ENCODE measurements around the gene MISP3. TPM values are rescaled to one million over a fixed set of nuclear protein-coding genes. Genes with fewer than 3 reads are reported as not detected.
A peak's percentile ranks its signal among the peaks of the same experiment; 100 is the strongest.

Gene MISP3
- total and polyA plus RNA-seq, 9 of the 15 experiments (the other 6 are each of a cell fraction or from before 2014, with no cell fraction given) = 0.25 to 5.6 (median 1.6) TPM

DNA sequence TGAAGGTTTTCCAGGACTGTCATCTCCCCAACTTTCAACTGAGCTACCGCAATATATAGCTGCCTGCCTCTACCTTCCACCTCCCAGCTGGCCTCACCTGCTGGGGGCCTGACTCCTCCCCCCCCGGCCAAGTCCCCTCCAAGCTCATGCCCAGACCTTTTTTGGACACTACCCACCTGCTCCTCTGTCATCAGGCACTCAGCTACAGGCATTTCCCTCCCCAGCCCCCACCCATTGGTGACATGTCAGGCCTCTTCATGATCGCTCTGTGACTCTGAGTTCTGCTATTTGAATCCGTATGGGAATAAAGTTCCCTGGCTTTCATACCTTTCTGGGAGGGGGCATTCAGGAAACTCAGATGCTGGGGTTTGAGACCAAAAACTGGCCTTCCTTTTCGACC lies 43.2 kb downstream of the MISP3 start (continued):
- TF ChIP-seq TSHZ1 (CRISPR knock-in tag; IDR thresholded peaks at IDR 0.05) = no peak
- TF ChIP-seq HEY1 (CRISPR knock-in tag; IDR thresholded peaks at IDR 0.05; ENCODE audit: borderline replicate concordance) = no peak
- no peak for TF ChIP-seq FUS (optimal IDR thresholded peaks at IDR 0.05; ENCODE audit: low read depth, low read length)
- no peak for TF ChIP-seq ZNF511 (CRISPR knock-in tag; IDR thresholded peaks at IDR 0.05)

GRCh38 chr19:14116525-14116917 lies 43.9 kb downstream of the MISP3 start:
- no peaks in the 10 kb centered on the region for H3K9me3 ChIP-seq (replicated peaks; ENCODE audit: control insufficient read depth, insufficient read depth, low read depth, low read length)
- ATAC-seq (no peak), FAIRE-seq (peak; percentile 76), DNase-seq (ENCODE audit: extremely low read depth in 1 of 4, low spot score in 3 of 4) (no peak)
- H3K27ac ChIP-seq (ENCODE audit: extremely low read depth, low read depth, low read length) = peak overlapping the region; percentile 55; the same call in 2 of the 3 replicates
- peak overlapping the region; percentile 71; the same call in 1 of the 2 replicates for H2AFZ ChIP-seq (ENCODE audit: low read depth, low read length)
- H3K9me1 ChIP-seq (ENCODE audit: control insufficient read depth, insufficient read depth, low read length) = peaks cover 4% of the 10 kb centered on the region
- no peaks in the 10 kb centered on the region for H3K27me3 ChIP-seq (ENCODE audit: control insufficient read depth in 2 of 2, insufficient read depth in 2 of 2, low read length in 2 of 2)
- H3K36me3 ChIP-seq (ENCODE audit: control insufficient read depth, insufficient read depth, low read length) = peaks cover 17% of the 10 kb centered on the region; the same call in 2 of the 3 replicates
- BruUV-seq (replicated peaks) = no TSS peak
- in situ Hi-C loops (cut with MboI) (no loop called here), intact Hi-C loops (cut with micrococcal nuclease) (no loop called here)
- CTCF ChIA-PET (ENCODE audit: low intra/inter-chr PET ratio) = no interaction called here
- peaks cover 47 to 68% of the 10 kb centered on the region in 2 experiments; a peak in 4 of 5 replicates for H3K4me1 ChIP-seq (replicated peaks in 1 of 2; ENCODE audit: control insufficient read depth in 2 of 2, insufficient read depth in 2 of 2, low read length in 2 of 2)
- H3K79me2 ChIP-seq (ENCODE audit: control insufficient read depth, insufficient read depth, low read length) = peaks cover 24% of the 10 kb centered on the region
- peak overlapping the region; percentile 95 for H3K4me2 ChIP-seq (ENCODE audit: insufficient read depth, low read length)
- POLR2A ChIA-PET = interaction anchor here (0.6 to 2.0 kb wide), 2 partner anchors 20 to 34 kb away, joined by 5 to 8 read pairs; no protein-coding TSS in a partner anchor
- WGBS (ENCODE audit: insufficient coverage, low coverage, missing lambda C conversion rate) = 6% methylated on average over 6 of the region's 6 CpGs
- peak overlapping the region; percentile 52 to 92; a peak in 3 of 4 replicates for H3K9ac ChIP-seq (ENCODE audit: insufficient read depth in 1 of 2, low read depth in 2 of 2, low read length in 2 of 2)
- no peak for TF ChIP-seq NFXL1 (CRISPR knock-in tag; IDR thresholded peaks at IDR 0.05)
- TF ChIP-seq, protein P1, sequence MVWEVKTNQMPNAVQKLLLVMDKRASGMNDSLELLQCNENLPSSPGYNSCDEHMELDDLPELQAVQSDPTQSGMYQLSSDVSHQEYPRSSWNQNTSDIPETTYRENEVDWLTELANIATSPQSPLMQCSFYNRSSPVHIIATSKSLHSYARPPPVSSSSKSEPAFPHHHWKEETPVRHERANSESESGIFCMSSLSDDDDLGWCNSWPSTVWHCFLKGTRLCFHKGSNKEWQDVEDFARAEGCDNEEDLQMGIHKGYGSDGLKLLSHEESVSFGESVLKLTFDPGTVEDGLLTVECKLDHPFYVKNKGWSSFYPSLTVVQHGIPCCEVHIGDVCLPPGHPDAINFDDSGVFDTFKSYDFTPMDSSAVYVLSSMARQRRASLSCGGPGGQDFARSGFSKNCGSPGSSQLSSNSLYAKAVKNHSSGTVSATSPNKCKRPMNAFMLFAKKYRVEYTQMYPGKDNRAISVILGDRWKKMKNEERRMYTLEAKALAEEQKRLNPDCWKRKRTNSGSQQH (CRISPR knock-in tag; IDR thresholded peaks at IDR 0.05) = 0 out of 2 replicates have a peak, but pooled peaks have one; percentile 49
- no peak for TF ChIP-seq ZNF384 (IDR thresholded peaks at IDR 0.05; ENCODE audit: low read depth, low read length)
- TF ChIP-seq, protein P2, sequence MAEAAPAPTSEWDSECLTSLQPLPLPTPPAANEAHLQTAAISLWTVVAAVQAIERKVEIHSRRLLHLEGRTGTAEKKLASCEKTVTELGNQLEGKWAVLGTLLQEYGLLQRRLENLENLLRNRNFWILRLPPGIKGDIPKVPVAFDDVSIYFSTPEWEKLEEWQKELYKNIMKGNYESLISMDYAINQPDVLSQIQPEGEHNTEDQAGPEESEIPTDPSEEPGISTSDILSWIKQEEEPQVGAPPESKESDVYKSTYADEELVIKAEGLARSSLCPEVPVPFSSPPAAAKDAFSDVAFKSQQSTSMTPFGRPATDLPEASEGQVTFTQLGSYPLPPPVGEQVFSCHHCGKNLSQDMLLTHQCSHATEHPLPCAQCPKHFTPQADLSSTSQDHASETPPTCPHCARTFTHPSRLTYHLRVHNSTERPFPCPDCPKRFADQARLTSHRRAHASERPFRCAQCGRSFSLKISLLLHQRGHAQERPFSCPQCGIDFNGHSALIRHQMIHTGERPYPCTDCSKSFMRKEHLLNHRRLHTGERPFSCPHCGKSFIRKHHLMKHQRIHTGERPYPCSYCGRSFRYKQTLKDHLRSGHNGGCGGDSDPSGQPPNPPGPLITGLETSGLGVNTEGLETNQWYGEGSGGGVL (CRISPR knock-in tag; IDR thresholded peaks at IDR 0.05) = no peak
- TF ChIP-seq MTA3 (IDR thresholded peaks at IDR 0.05; ENCODE audit: borderline replicate concordance) = no peak
- H4K20me1 ChIP-seq (replicated peaks; ENCODE audit: control insufficient read depth, insufficient read depth, low read length) = no peaks in the 10 kb centered on the region
- peak overlapping the region; percentile 90 for H3K4me3 ChIP-seq
